ENCODE measurements around the gene DDX54.
"Not testable (repeated sequence)": the region's sequence is repeated elsewhere in the genome, so short reads cannot be mapped to it uniquely, and the experiment has no call there.

DDX54 gene

DNA sequence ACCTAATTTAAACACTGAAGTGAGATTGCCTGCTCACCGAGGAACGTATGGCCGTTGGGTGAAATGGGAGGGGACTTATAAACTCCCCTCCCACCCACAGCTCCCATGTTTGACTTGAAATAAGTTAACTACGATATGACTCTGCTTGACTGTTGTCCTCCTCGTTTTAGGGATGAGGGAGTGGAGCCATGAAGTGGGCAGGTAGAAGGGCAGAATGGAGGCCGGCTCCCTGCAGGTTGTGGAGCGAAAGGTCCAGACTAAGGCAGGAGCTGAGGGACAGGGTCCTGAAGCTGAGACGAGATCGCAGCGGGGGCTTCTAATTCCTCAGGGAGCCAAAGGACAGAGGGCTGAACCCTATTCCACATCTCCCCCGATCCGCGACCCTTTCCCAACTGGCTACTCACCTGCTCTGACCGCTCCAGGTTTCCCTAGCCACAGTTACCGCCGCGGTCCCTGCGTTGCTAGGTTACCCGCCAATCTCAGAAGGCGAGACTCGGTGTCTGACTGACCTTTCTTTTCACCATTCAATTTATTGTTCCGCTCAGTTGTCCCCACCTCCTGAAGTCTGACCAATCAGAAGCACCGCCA, 35.4 kb upstream of the DDX54 start:
- DNase-seq, result no peak

GRCh38 chr12:113216027-113216426, 30.7 kb upstream of the DDX54 start:
- no peak for DNase-seq

DNA sequence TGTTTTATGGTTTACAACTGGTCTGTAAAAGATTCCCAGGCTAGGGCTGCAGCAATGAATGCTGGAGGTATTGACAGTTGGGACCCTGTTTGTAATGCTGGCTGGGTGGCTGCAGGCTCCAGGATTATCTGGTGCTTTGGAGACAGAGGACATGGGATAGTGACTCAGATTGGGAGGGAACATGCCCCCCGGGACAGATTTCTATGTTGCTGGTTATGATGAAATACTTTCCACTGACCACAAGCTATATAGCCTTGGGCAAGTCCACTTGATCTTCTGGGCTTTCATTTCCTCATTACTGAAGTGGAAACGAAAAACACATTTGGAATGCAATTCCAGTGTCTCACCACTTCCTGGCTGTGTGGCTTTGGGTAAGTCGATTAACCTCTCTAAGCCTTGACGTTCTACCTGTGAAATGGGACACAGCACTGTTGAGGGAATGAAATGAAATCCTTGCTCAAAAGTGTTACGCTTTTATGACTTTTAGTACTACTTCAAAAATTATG, 29.7 kb upstream of the DDX54 start:
- no peak for DNase-seq

DNA sequence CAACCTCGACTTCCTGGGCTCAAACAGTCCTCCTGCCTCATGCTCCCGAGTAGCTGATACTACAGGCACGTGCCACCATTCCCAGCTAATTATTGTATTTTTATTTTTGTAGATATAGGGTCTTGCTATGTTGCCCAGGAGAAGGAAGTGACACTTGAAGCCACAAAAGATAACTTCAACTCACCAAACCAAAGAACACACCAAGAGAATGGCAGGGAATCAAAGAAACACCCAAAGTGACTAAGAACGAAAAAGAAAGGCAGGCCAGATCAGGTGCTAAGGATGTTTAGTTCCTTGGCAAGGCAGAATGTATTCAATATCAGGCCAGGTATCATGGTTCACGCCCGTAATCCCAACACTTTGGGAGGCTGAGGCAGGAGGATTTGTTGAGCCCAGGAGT, 25.9 kb upstream of the DDX54 start:
- DNase-seq, result no peak

DNA sequence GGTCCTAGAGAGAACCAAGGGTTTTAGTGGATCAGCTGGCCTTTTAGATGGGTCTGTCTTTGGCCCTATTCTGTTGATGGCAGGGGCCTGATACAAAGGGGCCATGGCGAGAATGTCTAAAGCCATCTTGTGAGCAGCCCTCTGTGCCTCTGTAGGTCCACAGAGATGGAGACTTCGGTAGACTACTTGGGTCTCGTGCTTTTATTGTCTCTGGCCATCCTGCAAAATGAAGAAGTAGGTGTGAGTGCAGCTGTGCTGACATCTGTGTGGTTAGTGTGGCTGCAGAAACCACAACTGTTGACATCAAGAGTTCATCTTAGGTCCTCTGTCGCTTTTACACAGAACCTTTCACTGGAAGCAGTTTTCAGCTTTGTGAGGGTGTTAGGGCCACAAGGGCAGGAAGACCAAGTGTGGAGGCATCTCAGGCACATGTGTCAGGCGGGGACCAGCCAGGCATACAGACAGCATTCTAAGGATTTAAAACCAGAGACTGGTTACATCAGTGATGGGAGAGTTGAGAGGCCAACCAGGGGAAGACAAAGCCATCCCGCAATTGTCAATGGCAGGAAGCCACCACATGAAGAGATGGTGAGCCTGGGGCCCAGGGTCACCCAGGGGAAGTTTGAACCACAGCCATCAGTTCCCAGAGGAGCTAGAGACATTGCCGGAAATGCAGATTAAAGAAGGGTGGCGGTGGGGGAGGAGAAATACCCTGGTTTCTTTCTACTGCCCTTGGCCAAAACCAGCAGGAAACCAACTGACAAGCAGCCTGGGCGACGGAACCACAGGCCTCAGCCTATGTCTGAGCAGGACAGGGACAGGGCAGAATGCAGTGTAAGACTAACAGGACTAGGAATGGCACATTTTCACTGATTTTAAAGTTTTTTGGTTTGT, 23.0 kb upstream of the DDX54 start:
- no peak for DNase-seq

- no peak for DNase-seq
These were observed 22.3 kb upstream of the DDX54 start for GRCh38 chr12:113207613-113208040.

DNA sequence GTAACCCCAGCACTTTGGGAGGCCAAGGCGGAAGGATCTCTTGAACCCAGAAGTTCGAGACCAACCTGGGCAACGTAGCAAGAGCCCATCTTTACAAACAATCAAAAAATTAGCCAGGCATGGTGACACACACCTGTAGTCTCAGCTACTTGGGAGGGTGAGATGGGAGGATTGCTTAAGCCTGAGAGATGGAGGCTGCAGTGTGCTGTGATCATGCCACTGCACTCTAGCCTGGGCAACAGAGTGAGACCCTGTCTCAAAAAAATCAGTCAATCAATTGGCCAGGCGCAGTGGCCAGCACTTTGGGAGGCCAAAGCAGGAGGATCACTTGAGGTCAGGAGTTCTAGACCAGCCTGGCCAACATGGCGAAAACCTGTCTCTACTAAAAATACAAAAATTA, 21.5 kb upstream of the DDX54 start:
- DNase-seq, result not testable (repeated sequence)

- no peak for DNase-seq
These were observed 19.5 kb upstream of the DDX54 start for GRCh38 chr12:113204804-113205203.

- peak; percentile 22 for DNase-seq
These were observed 18.8 kb upstream of the DDX54 start for GRCh38 chr12:113203852-113204760.

GRCh38 chr12:113202300-113203075, 17.2 kb upstream of the DDX54 start:
- no peak for DNase-seq

- no peak for DNase-seq
These were observed 16.2 kb upstream of the DDX54 start for GRCh38 chr12:113201187-113202177.

- no peak for DNase-seq
These were observed 14.9 kb upstream of the DDX54 start for GRCh38 chr12:113200021-113200797.

DNA sequence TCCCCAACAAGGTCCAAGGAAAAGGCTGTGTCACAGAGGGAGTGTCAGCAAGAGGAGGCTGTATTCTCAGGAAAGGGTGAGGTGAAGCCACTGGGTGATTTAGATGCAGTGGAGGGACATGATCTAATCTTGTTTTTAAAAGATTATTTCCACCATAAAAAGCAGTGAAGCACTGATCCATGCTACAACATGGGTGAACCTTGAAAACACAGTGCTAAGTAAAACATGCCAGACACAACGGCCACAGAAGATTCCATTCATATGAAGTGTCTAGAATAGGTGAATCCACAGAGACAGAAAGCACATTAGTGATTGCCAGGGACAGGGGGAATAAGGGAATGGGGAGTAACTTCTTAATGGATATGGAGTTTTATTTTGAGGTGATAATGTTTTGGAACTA, 13.0 kb upstream of the DDX54 start:
- DNase-seq, result no peak

GRCh38 chr12:113197518-113198077, 12.3 kb upstream of the DDX54 start:
- no peak for DNase-seq

DNA sequence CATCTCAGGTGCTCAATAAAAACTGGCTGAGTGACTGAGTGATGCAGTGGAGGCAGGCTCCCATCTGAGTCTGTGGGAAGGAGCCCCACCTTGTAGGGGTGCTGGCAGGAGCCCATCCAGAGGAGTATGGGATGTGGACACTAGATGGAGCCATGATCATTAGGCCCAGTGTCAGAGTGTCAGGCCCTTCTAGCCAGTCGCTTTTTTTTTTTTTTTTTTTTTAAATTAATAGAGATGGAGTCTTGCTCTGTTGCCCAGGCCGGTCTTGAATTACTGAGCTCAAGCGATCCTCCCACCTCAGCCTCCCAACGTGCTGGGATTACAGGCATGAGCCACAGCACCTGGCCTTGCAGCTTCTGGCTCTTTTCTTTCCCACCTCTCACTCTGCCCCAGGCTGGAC, 11.7 kb upstream of the DDX54 start:
- peak; percentile 73 for DNase-seq

DNA sequence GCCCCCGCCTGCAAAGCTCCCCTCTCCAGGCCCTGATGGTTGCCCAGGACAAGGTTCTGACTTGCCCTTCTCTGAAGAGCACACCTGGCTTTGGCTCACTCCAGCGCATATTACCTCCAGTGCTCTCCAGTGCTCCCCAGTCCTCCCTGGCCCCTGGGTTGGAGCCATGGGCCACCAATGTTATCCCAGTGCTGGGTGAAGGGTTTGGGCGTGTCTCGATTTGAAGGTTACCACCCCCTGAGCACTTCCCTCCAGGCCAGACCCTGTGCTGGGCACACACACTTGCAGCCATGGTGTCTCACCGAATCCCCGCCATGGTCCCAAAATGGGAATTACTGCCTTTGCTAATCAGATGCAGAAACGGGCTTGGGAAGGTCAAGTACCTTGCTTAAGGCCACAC, 11.3 kb upstream of the DDX54 start:
- DNase-seq, result no peak

GRCh38 chr12:113195598-113195997, 10.3 kb upstream of the DDX54 start:
- no peak for DNase-seq

DNA sequence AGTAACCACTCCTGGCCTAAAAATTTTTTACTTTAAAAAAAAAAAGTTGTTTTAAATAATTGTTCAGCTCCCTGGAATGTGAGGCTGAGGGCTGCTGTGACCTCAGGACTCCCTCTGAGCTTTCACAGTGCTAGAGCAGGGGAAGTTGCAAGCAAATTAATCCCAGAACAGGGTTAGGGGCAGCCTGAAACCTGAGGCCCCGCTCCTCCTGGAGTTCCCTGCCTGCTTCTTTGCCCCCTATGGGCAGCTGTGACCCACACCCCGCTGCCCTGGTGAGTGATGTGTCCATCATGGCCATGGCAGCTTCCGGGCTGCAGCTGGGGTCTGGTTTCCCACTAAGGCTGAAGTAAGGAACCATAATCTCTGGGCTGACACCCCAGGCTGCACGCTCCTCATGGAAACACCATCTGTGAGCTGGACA, 9.7 kb upstream of the DDX54 start:
- DNase-seq, result no peak

DNA sequence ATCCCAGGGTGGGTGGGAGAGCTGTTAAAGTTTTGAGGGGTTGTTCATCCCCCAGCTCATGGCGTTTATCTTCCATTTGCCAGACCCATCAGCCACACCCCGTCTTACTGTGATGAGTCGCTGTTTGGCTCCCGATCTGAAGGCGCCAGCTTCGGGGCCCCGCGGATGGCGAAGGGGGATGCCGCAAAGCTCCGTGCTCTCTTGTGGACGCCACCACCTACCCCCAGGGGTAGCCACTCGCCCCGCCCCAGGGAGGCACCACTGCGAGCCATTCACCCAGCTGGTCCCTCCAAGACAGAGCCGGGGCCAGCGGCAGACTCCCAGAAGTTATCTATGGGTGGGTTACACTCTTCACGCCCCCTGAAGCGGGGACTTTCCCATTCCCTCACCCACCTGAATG, 5.9 kb upstream of the DDX54 start:
- no peak for DNase-seq

DNA sequence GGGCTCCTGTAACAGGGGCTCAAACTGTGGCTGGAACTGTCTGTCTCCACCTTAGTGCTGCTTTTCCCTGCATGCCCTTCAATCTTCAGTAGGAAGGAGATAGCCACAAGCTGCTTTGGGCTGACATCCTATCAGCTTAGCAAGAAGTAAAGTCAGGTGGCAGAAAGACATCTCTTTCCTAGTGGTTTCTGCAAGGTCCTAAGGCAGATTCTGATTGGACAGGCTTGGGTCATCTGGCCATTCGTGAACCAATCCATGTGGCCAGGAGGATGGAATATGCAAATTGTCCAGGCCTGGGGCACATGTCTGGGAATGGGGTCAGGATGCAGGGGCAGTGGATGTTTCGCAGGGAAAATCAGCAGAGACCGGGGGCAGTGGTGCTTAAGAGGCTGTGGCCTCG, 5.5 kb upstream of the DDX54 start:
- DNase-seq, result no peak

Data from NCI-H1694 (cell line).